GM21423 (cell line): Measurements from ENCODE around the gene SEMA4D.
A peak's percentile ranks its signal among the peaks of the same experiment; 100 is the strongest.

Experiments
- ATAC-seq: cut with Tn5 transposase; IDR thresholded peaks from one replicate; pipeline ENCODE4 v1.9.1; 2021; ENCODE audit warnings: mild to moderate bottlenecking, moderate library complexity; ENCODE audit not compliant: unreplicated experiment

SEMA4D gene

DNA sequence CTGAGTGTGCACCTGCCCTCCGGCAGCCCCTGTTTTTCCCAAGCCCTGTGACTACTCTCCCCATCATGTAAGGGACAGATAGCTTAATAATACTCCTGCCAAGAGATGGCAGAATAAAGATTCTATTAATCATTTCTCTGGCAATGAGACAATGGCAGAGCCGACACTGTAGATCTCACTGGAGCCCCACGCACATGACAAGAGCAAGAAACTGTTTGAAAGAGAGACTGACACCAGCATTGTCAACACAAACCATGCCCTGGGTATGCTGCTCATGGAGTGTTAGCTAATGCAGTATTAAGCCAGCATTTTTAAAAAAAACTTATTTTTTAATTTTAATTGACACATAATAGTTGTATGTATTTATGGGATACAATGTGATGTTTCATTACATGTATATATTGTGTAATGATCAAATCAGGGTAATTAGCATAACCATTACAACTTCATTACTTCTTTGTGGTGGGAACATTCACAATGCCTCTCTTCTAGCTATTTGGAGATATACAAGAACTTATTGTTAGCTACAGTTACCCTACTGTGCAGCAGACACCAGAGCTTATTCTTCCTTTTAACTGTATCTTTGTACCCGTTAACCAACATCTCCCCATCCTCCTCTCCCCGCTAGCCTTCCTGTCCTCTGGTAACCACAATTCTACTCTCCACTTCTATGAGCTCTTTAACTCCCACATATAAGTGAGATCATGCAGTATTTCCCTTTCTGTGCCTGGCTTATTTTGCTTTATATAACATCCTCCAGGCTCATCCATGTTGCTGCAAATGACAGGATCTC lies 31.5 kb upstream of the SEMA4D start:
- ATAC-seq: no peak

DNA sequence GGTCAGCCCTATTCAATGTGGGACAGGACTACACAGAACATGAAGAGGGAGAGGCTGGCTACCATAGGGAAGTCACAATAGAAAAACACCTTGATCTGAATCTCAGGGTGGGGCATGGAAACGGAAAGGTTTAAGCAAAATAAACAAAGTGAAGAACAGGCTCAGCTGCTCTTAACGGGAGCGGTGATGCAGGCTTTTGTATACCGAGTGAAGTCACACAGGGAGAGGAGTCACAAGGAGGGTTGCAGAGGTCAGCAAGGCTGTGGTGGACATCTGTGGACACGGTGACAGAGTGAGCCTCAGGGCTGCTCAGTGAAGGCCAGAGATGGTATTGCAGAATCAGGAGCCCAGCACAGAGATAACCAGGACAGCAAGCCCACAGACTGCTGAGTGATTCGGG lies 30.6 kb upstream of the SEMA4D start:
- ATAC-seq: no peak

DNA sequence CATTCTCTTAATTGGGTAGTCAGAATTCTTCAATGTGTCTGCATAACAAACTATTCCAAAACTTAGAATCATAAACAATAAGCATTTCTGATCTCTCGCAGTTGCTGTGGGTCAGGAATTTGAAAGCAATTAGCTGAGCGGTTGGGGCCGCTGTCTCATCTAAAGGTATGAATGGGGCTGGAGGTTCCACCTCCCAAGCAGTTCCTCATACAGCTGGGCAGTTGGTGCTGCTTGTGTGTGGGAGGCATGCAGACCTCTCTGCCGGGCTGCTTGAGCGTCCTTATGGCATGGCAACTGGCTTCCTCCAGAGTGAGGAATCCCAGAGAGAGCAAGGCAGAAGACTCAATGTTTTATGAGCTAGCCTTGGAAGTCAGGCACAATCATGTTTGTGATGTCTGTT lies 30.2 kb upstream of the SEMA4D start:
- no peak for ATAC-seq

DNA sequence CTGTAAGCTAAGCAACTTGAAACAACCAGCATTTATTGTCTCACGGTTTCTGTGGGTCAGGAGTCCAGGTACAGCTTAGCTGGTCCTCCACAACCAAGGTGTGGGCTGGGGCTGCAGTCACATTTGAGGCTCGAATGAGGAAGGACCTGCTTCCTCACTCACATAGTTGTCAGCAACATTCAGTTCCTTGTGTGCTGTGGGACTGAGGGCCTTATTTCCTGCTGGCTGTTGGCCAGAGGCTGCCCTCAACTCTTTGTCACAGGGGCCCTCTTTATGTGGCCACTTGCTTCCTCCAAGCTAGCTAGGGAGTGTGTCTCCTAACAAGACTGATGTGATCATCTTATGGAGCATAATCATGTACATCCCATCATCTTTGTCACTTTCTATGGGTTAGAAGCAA lies 29.2 kb upstream of the SEMA4D start:
- no peak for ATAC-seq

DNA sequence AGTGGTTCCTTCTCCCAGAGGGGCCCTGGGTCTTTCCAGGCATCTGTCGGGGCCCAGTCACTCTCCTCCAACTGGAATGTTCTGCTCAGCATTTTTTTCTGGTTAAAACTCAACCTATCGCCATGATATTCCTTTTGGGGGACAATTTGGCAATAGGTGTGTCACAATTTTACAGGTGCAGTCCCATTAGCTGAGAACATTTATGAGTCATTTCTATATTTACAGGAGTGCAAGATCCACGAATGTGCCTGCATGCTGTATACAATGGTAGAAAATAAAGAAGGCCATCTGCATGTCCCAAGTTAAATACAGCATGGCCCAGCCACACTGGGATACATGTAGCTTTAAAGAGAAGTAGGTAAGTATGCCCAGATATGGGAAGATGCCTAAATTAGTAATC lies 28.8 kb upstream of the SEMA4D start:
- ATAC-seq: no peak

DNA sequence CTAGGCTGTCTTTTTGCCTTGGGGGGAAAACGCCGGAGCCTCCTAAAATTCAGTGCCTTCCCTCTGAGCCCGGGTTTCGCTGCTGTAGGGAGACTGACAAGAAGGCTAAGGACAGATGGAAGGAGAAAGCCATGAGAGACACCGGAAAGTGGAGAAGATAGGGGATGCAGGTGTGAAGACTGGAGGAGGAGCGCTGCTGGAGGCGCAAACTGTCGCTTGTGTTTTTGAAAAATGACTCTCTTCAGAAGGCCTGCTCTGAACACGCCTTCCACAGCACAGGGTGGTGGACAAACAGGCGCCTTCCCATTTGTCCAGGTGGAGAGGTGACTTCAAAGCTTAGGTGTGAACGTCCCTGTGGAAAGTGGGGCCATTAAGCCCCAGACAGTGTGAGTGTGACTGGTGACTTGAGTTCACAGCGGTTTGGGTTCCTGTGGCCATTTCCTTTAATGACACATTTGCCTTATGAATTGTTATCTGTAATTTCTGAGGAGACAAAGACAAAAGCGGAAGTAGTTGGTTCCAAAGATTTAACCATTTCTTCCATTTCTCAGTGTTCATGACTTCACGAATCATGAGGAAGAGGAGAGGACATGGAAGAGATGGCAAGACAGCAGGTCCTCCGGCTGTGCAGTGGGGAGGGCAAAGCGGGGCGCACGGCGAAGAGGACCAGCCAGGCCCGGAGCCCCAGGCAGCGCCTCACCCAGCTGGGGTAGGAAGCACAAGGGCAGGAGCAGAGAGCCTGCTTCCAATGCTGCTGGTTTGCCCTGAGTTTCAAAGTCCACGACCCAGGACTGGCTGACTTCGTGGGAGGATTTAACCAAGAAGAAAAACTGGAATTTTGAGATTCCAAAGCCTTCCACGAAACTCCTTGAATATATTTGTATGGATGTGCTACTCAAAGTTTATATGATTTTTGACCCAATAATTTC lies 27.8 kb upstream of the SEMA4D start:
- no peak for ATAC-seq

DNA sequence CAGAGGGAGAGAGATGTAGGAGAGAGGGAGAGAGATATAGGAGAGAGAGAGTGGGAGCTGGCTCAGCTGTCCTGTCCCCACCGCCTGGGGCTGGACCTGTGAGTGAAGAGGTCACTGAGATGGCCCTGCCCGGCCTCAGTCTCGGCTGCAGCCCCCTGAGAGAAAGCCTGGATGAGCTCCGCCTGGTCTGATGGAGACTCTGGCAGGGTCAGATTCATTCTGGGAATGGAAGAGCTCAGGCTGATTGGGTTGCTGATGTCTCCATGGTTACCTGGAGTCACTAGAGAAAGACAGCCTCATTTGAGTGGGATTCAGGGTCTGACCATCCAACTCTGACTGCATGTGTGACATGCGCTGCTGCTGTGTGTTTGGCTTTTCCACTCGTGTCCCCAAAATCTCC lies 27.1 kb upstream of the SEMA4D start:
- no peak for ATAC-seq

DNA sequence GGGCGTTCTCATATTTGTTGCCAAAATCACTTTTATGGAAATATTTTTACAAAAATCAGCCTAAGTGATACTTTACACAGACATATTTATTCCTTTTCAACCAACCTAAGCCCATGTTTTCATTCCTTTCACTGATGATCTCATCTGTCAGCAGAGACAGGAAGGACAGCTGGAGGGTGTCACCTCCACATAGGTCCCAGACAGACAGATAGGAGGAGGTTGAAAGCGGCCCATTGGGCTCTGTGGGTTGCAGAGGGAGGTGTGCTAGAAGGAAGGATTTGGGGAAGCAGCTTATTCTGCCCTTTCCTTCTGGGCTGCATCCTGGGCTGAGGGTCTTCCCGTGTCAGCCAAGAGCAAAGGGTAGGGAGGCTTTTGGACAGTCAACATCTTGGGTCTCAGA lies 26.0 kb upstream of the SEMA4D start:
- ATAC-seq: no peak

DNA sequence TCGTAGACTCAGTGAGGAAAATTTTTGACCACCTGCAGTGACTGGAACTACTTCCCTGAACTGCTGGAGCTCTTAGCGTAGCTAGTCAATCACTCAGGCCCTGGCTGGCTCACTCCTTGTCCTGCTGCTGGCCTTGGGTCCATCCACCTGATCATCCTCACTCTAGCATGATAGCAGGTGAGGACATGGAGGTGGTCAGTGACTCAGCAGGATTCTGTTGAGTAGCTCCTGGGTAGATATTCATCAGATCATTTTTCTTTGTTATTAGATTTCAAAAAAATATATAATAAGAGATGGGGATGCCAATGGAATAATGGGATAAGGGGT lies 25.0 kb upstream of the SEMA4D start:
- ATAC-seq: peak; percentile 11

DNA sequence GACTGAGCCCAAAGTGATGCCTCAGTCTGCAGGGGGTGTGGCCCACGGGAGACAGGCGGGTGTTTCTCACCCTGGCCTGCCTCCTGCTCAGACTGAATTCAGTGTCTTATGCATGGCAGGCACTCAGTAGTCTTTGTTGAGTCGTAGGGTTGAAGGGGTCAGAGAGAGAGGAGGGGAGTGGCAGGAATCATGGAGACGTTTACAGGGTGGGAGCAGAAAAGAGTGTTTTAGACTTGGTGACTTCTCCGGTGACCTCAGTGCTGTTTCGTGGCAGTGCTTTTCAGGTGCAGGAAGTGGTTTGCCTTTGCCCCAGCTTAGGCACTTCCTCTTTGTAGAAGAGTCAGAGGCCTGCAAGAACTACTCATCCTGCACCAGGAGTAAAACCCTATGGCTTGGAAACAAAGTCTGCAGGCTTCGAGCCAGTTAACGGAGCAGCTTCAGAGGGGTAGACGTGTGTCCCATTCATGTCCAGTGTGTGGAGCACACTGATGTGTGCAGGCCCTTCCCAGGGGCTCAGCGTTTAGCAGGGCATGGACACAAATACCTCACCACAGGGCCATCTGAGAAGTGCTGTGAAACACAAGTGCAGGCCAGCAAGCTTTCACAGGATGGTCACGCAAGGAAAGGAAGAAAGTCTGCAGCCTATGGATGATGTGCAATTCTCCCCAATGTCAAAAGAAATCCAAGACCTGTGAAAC lies 24.5 kb upstream of the SEMA4D start:
- ATAC-seq: peak; percentile 86

DNA sequence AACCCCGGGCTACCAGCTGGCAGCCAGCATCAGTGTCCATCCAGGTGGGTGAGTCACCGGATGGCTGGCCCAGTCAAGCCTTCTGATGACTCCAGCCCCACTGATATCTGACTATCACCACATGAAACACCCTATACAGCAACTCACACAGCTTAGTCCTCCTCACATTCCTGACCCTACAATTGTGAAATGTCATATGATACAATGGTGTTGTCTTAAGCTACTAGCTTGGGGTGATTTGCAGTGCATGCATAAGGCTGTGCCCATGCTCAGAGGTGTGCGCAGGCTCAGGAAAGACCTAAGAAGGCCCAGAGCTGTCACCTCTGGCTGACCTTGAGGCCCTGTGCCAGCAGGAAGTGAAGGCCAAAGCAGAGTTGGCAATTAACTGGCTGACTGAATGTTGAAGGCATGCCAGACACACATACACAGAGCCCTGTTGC lies 21.5 kb upstream of the SEMA4D start:
- ATAC-seq: no peak

DNA sequence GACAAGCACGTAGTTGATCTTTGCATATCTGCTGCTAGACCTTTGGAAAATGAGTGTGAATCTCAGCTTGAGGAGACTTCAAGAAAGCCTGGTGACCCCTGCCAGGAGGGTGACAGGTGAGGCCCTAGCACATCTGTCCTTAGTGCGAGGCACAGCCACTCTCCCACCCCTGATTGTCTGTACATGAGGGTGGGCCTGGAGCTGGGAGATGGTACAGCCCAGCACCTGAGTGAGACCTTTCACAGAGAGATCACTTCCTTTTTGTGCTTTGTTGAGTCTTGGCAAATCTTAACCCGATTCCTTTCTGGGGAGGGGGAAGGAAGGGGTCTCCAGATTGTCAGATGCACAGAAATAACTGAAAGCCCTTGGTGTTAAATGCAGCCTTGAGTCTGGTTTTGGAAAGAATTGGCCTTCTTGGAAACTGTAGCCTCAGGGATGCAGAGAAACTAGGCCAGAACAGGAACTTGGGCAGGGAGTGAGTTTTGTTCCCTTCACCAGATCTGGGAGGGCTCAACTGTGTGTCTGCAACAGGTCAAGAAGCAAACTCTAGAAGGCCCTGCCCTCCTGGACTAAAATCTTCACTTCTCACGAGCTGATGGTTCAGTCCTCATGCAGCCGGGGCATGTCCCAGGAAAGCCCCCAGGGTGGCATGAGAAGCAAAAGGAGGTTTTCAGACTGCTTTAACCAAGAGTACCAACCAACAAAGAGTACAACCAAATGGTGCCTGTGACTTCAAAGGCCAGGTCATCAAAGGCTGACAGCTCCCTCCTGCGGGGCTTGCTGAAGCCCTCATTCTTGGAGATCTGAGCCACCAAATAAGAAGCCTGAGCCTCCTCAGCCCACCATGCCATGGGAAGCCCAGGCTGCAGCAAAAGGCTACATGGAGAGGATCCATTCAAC lies 20.8 kb upstream of the SEMA4D start:
- no peak for ATAC-seq

DNA sequence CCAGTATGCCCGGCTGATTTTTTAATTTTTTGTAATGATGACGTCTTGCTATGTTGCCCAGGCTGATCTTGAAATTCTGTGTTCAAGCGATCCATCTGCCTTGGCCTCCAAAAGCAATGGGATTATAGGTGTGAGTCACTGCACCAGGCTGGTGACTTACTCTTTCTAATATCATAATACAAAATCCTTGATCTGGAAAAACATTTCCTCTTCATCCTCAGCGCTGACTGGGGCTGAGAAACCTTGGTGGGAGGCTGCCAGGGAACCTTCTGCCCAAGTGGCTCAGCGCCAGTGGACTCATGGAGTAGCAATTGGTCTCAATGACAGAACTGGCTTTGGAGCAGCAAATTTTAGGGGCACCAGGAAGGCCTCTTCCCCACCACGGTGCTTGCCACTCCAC lies 17.5 kb upstream of the SEMA4D start:
- ATAC-seq: no peak

DNA sequence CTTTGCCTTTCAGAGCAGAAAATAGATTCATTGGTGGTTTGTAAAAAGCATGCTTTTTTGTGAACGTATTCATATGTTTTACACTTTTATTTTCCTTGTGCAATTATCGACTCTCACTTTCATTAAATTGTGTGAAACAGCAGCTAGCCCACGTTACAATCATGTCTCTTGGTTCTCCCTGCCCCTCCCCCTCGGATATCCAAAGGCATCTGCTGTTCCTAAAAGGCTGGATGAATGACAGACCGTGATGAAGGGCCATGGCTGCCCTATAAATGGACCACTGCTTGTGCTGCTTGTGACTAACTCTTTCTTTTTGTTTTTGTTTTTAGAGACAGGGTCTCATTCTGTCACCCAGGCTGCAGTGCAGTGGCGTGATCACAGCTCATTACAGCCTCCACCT lies 17.0 kb upstream of the SEMA4D start:
- no peak for ATAC-seq

DNA sequence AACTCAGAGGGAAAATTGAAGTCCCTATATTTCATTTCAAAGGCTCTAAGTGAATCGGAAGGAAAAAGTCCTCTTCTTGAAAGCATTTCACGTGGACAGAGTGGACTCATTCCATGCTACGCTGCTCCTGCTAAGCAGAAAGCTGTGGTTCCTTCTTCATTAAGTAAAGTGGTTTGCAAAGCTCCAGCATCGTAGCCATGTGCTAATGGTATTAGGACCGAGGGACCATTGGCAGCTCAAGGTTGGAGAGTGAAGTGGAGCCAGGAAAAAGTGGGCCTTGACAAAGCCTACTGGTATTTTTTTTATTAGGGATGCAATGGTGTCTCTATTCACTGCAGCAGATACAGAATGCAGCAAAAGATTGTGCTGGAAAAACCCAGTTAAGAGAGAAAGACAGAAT lies 16.4 kb upstream of the SEMA4D start:
- no peak for ATAC-seq

DNA sequence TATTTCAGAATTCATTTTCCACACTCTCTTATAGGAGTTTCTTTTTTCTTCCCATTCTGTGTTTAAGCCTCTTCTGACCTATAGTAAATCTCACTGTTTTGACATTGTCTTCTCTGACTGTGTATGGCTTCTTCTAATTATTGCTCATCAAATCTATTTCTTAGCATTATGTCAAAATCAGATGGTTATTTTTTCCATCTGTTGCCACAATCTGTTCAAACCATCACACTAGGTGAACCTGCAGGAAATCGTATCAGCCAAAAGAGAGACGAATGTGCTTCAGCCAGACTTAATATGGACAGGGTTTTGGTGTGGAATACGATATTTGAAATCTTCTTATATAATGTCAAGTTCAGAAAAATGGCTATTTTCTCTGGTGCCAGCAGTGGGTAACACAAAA lies 15.9 kb upstream of the SEMA4D start:
- no peak for ATAC-seq

DNA sequence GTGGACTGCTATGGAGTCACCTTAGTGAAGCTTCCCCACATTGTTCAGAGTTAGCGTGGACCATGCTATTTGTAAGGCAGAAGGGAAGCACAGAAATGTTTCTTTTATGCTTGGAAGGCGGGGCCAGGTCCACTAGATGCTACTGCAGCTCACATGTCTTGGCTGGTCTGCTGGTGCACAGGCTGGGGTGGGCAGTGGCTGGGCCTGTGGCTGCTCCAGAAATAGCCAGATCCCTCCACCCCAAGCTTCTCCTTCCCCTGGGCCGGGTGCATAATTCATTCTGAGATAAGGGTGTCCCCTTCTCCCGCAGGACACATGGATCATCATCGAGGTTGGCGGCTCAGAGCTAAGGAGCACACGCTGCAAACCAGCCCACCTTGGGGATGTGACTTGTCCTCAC lies 14.5 kb upstream of the SEMA4D start:
- ATAC-seq: no peak

DNA sequence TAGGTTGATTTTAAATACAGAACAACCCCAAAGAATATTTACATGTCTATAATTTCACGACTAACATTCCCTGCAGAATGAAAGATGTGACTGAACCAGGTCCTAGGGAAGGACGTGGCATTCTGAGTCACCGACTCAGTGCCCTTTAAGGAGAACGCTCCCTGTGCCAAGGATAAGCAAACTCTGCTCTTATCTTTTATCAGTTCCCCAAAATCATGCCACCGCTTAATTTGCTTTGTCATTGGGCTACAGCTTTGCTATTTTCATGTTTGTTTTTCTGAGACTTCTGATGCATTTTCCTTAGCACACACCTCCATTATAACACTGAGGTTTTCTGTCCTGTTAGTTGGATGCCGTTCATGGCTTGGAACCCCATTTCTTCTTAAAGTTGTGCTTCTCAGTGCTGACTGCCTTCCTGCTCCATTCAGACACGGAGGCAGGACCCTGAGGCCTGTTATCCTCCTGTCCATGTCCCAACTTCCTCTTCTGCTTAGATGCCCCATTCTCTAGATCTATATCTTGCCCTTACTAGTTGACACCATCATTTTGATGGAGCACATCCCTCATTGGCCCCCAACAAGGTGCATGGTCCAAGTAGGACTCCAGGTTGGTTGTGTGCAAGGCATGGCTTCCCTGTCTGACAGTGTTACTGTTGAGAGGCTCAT lies 11.2 kb upstream of the SEMA4D start:
- no peak for ATAC-seq

DNA sequence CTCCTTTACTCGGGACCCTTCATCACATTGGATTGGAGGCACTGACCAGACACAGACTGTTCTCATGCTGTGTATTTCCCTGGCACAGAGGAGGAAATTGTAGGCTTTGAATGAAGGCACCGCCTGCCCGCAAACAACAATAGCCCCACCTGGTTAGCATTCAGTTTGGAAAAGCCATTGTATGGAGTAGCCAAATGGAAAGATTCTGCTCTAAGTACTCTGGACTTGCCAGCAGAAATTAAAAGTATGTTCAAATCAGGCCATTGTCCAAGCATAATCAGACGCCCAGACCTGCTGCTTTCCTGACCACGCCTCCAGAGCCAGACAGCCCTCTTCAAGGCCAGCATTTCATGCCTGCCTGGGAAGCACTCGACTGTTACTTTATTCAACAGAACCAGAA lies 8.0 kb upstream of the SEMA4D start:
- ATAC-seq: no peak

DNA sequence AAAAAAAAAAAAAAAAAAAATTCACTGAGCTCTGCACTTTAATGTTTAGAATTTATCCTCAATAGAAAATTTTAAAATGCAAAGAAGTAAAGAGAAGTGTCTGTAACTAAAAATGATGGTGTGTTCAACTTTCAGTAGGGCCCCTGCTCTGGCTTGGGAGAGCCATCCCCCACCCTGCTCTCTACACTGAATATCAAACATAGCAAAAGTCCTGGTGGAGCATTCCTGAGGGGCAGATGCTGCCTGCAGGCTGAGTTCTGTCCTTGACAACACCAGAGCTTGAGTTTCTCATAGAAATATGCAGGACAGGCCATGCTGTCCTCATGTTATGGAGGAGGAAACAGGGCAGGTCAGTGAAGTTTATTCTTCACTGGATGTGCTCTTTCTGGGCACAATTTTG lies 7.1 kb upstream of the SEMA4D start:
- no peak for ATAC-seq
